ENCODE results near the gene STARD13. TPM values are rescaled to one million over a fixed set of nuclear protein-coding genes. Genes with fewer than 3 reads are reported as not detected.

Gene STARD13
- total and polyA plus RNA-seq, 4 donors, result 14.2 to 51.4 (median 22.2) TPM

- no CpG with 5 or more reads among the region's 3 CpGs for WGBS (ENCODE audit: insufficient coverage)
- H3K4me1 ChIP-seq (ENCODE audit: control insufficient read depth, insufficient read depth, low read length), result peaks cover 14% of the 10 kb centered on the region
- no peak overlapping the region for H3K4me3 ChIP-seq (ENCODE audit: low read depth, low read length)
- DNase-seq (ENCODE audit: low read depth in 4 of 6, low spot score in 6 of 6), result peak in 1 of 6 donors; percentile 28
- no peaks in the 10 kb centered on the region for H3K36me3 ChIP-seq (ENCODE audit: control insufficient read depth, insufficient read depth, low read length)
- H3K9me3 ChIP-seq (ENCODE audit: control insufficient read depth, insufficient read depth, low read length), result no peaks in the 10 kb centered on the region
- no peak overlapping the region for H3K27ac ChIP-seq (ENCODE audit: low read depth, low read length)
- no peaks in the 10 kb centered on the region for H3K27me3 ChIP-seq (ENCODE audit: control insufficient read depth, insufficient read depth, low read length)
These were observed 212.2 kb downstream of the STARD13 start for GRCh38 chr13:33073338-33073737.

GRCh38 chr13:33072759-33073158, 212.8 kb downstream of the STARD13 start:
- H3K9me3 ChIP-seq (ENCODE audit: control insufficient read depth, insufficient read depth, low read length), result no peaks in the 10 kb centered on the region
- DNase-seq (ENCODE audit: low read depth in 4 of 6, low spot score in 6 of 6), result no peak
- no peak overlapping the region for H3K4me3 ChIP-seq (ENCODE audit: low read depth, low read length)
- no peaks in the 10 kb centered on the region for H3K36me3 ChIP-seq (ENCODE audit: control insufficient read depth, insufficient read depth, low read length)
- WGBS (ENCODE audit: insufficient coverage), result 100% methylated on average over 1 of the region's 1 CpG
- H3K4me1 ChIP-seq (ENCODE audit: control insufficient read depth, insufficient read depth, low read length), result peaks cover 14% of the 10 kb centered on the region
- no peak overlapping the region for H3K27ac ChIP-seq (ENCODE audit: low read depth, low read length)
- no peaks in the 10 kb centered on the region for H3K27me3 ChIP-seq (ENCODE audit: control insufficient read depth, insufficient read depth, low read length)

- DNase-seq (ENCODE audit: low read depth in 4 of 6, low spot score in 6 of 6), result no peak
- no peak overlapping the region for H3K27ac ChIP-seq (ENCODE audit: low read depth, low read length)
- no CpG with 5 or more reads among the region's 2 CpGs for WGBS (ENCODE audit: insufficient coverage)
These were observed 213.3 kb downstream of the STARD13 start for GRCh38 chr13:33072282-33072681.

GRCh38 chr13:33070713-33071112, 214.8 kb downstream of the STARD13 start:
- Histone ChIP-seq H3K27me3 (ENCODE audit: control insufficient read depth, insufficient read depth, low read length) (no peaks in the 10 kb centered on the region), H3K27ac (ENCODE audit: low read depth, low read length) (no peak overlapping the region), H3K36me3 (ENCODE audit: control insufficient read depth, insufficient read depth, low read length) (no peaks in the 10 kb centered on the region), H3K4me3 (ENCODE audit: low read depth, low read length) (no peak overlapping the region), H3K9me3 (ENCODE audit: control insufficient read depth, insufficient read depth, low read length) (no peaks in the 10 kb centered on the region), H3K4me1 (ENCODE audit: control insufficient read depth, insufficient read depth, low read length) (peaks cover 8% of the 10 kb centered on the region)
- no peak for DNase-seq (ENCODE audit: low read depth in 4 of 6, low spot score in 6 of 6)
- WGBS (ENCODE audit: insufficient coverage), result 78% methylated on average over 1 of the region's 2 CpGs

More at GRCh38 chr13:33072282-33072681, 213.3 kb downstream of the STARD13 start:
- H3K27me3 ChIP-seq (ENCODE audit: control insufficient read depth, insufficient read depth, low read length), result no peaks in the 10 kb centered on the region
- no peaks in the 10 kb centered on the region for H3K9me3 ChIP-seq (ENCODE audit: control insufficient read depth, insufficient read depth, low read length)
- H3K4me1 ChIP-seq (ENCODE audit: control insufficient read depth, insufficient read depth, low read length), result peaks cover 14% of the 10 kb centered on the region
- no peak overlapping the region for H3K4me3 ChIP-seq (ENCODE audit: low read depth, low read length)
- H3K36me3 ChIP-seq (ENCODE audit: control insufficient read depth, insufficient read depth, low read length), result no peaks in the 10 kb centered on the region

GRCh38 chr13:33069365-33069764, 216.2 kb downstream of the STARD13 start:
- H3K4me1 ChIP-seq (ENCODE audit: control insufficient read depth, insufficient read depth, low read length), result peaks cover 5% of the 10 kb centered on the region
- H3K36me3 ChIP-seq (ENCODE audit: control insufficient read depth, insufficient read depth, low read length), result no peaks in the 10 kb centered on the region
- H3K4me3 ChIP-seq (ENCODE audit: low read depth, low read length), result no peak overlapping the region
- DNase-seq (ENCODE audit: low read depth in 4 of 6, low spot score in 6 of 6), result no peak
- WGBS (ENCODE audit: insufficient coverage), result no CpG with 5 or more reads among the region's 2 CpGs
- H3K27me3 ChIP-seq (ENCODE audit: control insufficient read depth, insufficient read depth, low read length), result no peaks in the 10 kb centered on the region
- no peaks in the 10 kb centered on the region for H3K9me3 ChIP-seq (ENCODE audit: control insufficient read depth, insufficient read depth, low read length)
- H3K27ac ChIP-seq (ENCODE audit: low read depth, low read length), result no peak overlapping the region

- DNase-seq (ENCODE audit: low read depth in 4 of 6, low spot score in 6 of 6), result no peak
- WGBS (ENCODE audit: insufficient coverage), result 89% methylated on average over 18 of the region's 18 CpGs
- no peaks in the 10 kb centered on the region for H3K9me3 ChIP-seq (ENCODE audit: control insufficient read depth, insufficient read depth, low read length)
- H3K36me3 ChIP-seq (ENCODE audit: control insufficient read depth, insufficient read depth, low read length), result no peaks in the 10 kb centered on the region
- no peaks in the 10 kb centered on the region for H3K4me1 ChIP-seq (ENCODE audit: control insufficient read depth, insufficient read depth, low read length)
- no peak overlapping the region for H3K27ac ChIP-seq (ENCODE audit: low read depth, low read length)
- H3K4me3 ChIP-seq (ENCODE audit: low read depth, low read length), result no peak overlapping the region
- no peaks in the 10 kb centered on the region for H3K27me3 ChIP-seq (ENCODE audit: control insufficient read depth, insufficient read depth, low read length)
These were observed 219.2 kb downstream of the STARD13 start for GRCh38 chr13:33066329-33066728.

GRCh38 chr13:33060815-33061214, 224.7 kb downstream of the STARD13 start:
- H3K4me3 ChIP-seq (ENCODE audit: low read depth, low read length), result no peak overlapping the region
- H3K4me1 ChIP-seq (ENCODE audit: control insufficient read depth, insufficient read depth, low read length), result no peaks in the 10 kb centered on the region
- whole genome bisulfite sequencing (ENCODE audit: insufficient coverage), result 94% methylated on average over 14 of the region's 15 CpGs
- H3K9me3 ChIP-seq (ENCODE audit: control insufficient read depth, insufficient read depth, low read length), result no peaks in the 10 kb centered on the region
- no peak overlapping the region for H3K27ac ChIP-seq (ENCODE audit: low read depth, low read length)
- H3K27me3 ChIP-seq (ENCODE audit: control insufficient read depth, insufficient read depth, low read length), result no peaks in the 10 kb centered on the region
- no peak for DNase-seq (ENCODE audit: low read depth in 4 of 6, low spot score in 6 of 6)
- peaks cover 6% of the 10 kb centered on the region for H3K36me3 ChIP-seq (ENCODE audit: control insufficient read depth, insufficient read depth, low read length)

- Histone ChIP-seq H3K9me3 (ENCODE audit: control insufficient read depth, insufficient read depth, low read length) (no peaks in the 10 kb centered on the region), H3K27me3 (ENCODE audit: control insufficient read depth, insufficient read depth, low read length) (no peaks in the 10 kb centered on the region), H3K4me1 (ENCODE audit: control insufficient read depth, insufficient read depth, low read length) (no peaks in the 10 kb centered on the region), H3K4me3 (ENCODE audit: low read depth, low read length) (no peak overlapping the region), H3K27ac (ENCODE audit: low read depth, low read length) (no peak overlapping the region), H3K36me3 (ENCODE audit: control insufficient read depth, insufficient read depth, low read length) (peaks cover 6% of the 10 kb centered on the region)
- DNase-seq (ENCODE audit: low read depth in 4 of 6, low spot score in 6 of 6), result no peak
- WGBS (ENCODE audit: insufficient coverage), result 50% methylated on average over 1 of the region's 3 CpGs
These were observed 226.7 kb downstream of the STARD13 start for GRCh38 chr13:33058776-33059327.

GRCh38 chr13:33057019-33057780, 228.4 kb downstream of the STARD13 start:
- peak in 2 of 6 donors; percentile 45 to 47 for DNase-seq (ENCODE audit: low read depth in 4 of 6, low spot score in 6 of 6)
- Histone ChIP-seq H3K27me3 (ENCODE audit: control insufficient read depth, insufficient read depth, low read length) (no peaks in the 10 kb centered on the region), H3K27ac (ENCODE audit: low read depth, low read length) (peak overlapping the region; percentile 53), H3K9me3 (ENCODE audit: control insufficient read depth, insufficient read depth, low read length) (no peaks in the 10 kb centered on the region), H3K4me1 (ENCODE audit: control insufficient read depth, insufficient read depth, low read length) (no peaks in the 10 kb centered on the region), H3K36me3 (ENCODE audit: control insufficient read depth, insufficient read depth, low read length) (peaks cover 6% of the 10 kb centered on the region), H3K4me3 (ENCODE audit: low read depth, low read length) (no peak overlapping the region)
- 36% methylated on average over 2 of the region's 9 CpGs for WGBS (ENCODE audit: insufficient coverage)

Measured in spinal cord (tissue), 10 donors.